ENCODE data around the gene THEMIS2. TPM values are rescaled to one million over a fixed set of nuclear protein-coding genes. Genes with fewer than 3 reads are reported as not detected.
A peak's percentile ranks its signal among the peaks of the same experiment; 100 is the strongest.

THEMIS2 gene
- total RNA-seq, 4 donors from 2014 or later = 5.6 to 12.0 (median 7.9) TPM

DNA sequence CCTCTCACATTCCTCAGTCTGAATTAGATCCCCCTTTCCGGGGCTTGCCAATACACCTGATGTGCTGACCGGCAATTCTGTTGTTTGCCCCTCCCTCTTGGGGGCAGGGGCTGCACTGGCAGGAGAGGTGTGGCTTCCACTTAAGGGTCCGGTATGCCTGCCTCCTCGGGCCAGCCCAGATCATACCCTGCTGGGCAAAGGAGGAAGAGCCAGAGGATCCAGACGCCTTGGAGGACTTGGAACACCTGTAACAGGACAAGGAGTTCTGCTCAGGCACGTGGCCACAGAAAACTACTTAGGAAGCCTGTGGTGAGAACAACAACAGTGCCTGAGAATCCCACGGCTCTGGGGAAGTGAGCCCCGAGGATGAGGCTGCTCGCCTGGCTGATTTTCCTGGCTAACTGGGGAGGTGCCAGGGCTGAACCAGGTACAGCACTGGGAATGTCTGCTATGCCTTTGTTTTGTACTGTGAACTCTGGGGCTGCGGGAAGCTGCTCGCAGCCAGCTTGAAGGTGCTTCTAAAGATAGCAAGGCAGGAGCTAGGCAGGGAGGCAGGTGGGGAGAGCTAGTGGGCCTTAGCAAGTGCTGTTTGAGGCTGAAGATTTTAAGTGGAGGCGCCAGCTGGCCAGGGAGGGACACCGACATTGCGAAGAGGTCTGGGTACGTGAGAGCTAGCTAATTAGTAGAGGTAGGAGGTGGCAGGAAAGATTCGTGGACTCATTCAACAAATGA lies 62.6 kb downstream of the THEMIS2 start, which contains the start of gene SMPDL3B:
SMPDL3B (plus strand) TSS at position 183 of the 732 bp plus-strand sequence; CDS start at position 367, 184 bp downstream.
- Histone ChIP-seq H3K36me3 (no peaks in the 10 kb centered on the region), H3K27ac (no peak within 1 kb of the TSS), H3K27me3 (peaks cover 6% of the 10 kb centered on the region), H3K4me1 (peaks cover 10% of the 10 kb centered on the region), H3K9me3 (no peaks in the 10 kb centered on the region), H3K4me3 (peak within 1 kb of the TSS; percentile 8)
- DNase-seq (ENCODE audit: low spot score in 2 of 2) = no peak
- TF ChIP-seq, protein P1, sequence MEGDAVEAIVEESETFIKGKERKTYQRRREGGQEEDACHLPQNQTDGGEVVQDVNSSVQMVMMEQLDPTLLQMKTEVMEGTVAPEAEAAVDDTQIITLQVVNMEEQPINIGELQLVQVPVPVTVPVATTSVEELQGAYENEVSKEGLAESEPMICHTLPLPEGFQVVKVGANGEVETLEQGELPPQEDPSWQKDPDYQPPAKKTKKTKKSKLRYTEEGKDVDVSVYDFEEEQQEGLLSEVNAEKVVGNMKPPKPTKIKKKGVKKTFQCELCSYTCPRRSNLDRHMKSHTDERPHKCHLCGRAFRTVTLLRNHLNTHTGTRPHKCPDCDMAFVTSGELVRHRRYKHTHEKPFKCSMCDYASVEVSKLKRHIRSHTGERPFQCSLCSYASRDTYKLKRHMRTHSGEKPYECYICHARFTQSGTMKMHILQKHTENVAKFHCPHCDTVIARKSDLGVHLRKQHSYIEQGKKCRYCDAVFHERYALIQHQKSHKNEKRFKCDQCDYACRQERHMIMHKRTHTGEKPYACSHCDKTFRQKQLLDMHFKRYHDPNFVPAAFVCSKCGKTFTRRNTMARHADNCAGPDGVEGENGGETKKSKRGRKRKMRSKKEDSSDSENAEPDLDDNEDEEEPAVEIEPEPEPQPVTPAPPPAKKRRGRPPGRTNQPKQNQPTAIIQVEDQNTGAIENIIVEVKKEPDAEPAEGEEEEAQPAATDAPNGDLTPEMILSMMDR (IDR thresholded peaks at IDR 0.05) = no peak
- no peak for TF ChIP-seq POLR2A (IDR thresholded peaks at IDR 0.05)
- 4% methylated on average over 16 of the region's 16 CpGs for WGBS

DNA sequence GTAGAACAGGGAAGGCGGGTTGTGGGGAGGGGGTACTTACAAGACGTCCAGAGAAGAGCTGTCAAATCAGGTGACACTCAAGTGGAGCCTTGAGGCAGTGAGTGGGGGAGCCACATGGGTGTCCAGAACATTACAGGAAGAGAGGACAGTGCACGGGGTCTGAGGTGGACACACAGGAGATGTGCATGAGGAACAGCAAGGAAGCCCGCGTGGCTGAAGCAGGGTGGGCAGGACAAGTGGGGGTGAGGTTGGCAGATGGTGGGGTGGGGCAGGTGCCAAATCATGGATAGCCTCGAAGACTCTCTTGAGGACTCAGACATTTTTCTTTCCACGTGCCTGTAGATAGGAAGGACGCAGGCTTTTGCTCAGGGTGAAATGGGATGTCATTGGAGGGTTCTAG lies 63.4 kb downstream of the THEMIS2 start:
- DNase-seq (ENCODE audit: low spot score in 2 of 2) = no peak
- TF ChIP-seq, protein P1 (IDR thresholded peaks at IDR 0.05) = no peak
- TF ChIP-seq EP300 (IDR thresholded peaks at IDR 0.05) = no peak
- no peak for TF ChIP-seq POLR2AphosphoS5 (IDR thresholded peaks at IDR 0.05)
- no peak for TF ChIP-seq POLR2A (IDR thresholded peaks at IDR 0.05)
- H3K9me3 ChIP-seq = no peaks in the 10 kb centered on the region
- no peaks in the 10 kb centered on the region for H3K36me3 ChIP-seq
- H3K4me1 ChIP-seq = peaks cover 10% of the 10 kb centered on the region
- H3K4me3 ChIP-seq = no peak overlapping the region
- WGBS = 54% methylated on average over 8 of the region's 8 CpGs
- no peak overlapping the region for H3K27ac ChIP-seq
- H3K27me3 ChIP-seq = peaks cover 6% of the 10 kb centered on the region

Other genes starting within 250 kb of the THEMIS2 start
- 1 to 10 TPM; 3.0 to 9.2 (median 5.9) TPM for gene FGR, start 237.4 kb upstream of the THEMIS2 start, total RNA-seq
- 10 to 100 TPM in 1 of 4 donors, 1 to 10 TPM in 3; 6.3 to 31.4 (median 8.2) TPM for gene IFI6, start 200.4 kb upstream of the THEMIS2 start, total RNA-seq
- gene FAM76A, start 146.6 kb upstream of the THEMIS2 start, total RNA-seq = 10 to 100 TPM; 17.6 to 28.8 (median 20.8) TPM
- 10 to 100 TPM; 54.8 to 81.5 (median 72.4) TPM for gene STX12, start 99.3 kb upstream of the THEMIS2 start, total RNA-seq
- gene PPP1R8, start 41.8 kb upstream of the THEMIS2 start, total RNA-seq = 10 to 100 TPM; 32.5 to 43.5 (median 35.2) TPM
- gene RPA2, start 42.0 kb downstream of the THEMIS2 start, total RNA-seq = 10 to 100 TPM; 18.9 to 42.1 (median 22.2) TPM
- gene SMPDL3B, start 62.5 kb downstream of the THEMIS2 start, total RNA-seq = 1 to 10 TPM in 3 of 4 donors, under 1 TPM in 1; 0.48 to 3.2 (median 1.7) TPM
- gene XKR8, start 87.4 kb downstream of the THEMIS2 start, total RNA-seq = 1 to 10 TPM; 6.1 to 7.7 (median 6.3) TPM
- 10 to 100 TPM; 15.4 to 20.3 (median 17.2) TPM for gene EYA3, start 216.1 kb downstream of the THEMIS2 start, total RNA-seq

Measured in suprapubic skin (tissue), 4 donors.